GM12873 (cell line): ENCODE measurements around the gene ANKUB1.

Source experiments
- TF ChIP-seq, protein P1 (sequence below): IDR thresholded peaks from 2 replicates; pipeline ENCODE4 v1.5.1; 2012; ENCODE audit warnings: low read depth, mild to moderate bottlenecking, moderate library complexity, low read length, control low read depth; ENCODE audit not compliant: insufficient read depth; ENCODE audit errors: missing control alignments

The ANKUB1 gene

GRCh38 chr3:149806171-149806778 is 13.9 kb upstream of the ANKUB1 start:
- TF ChIP-seq, protein P1, sequence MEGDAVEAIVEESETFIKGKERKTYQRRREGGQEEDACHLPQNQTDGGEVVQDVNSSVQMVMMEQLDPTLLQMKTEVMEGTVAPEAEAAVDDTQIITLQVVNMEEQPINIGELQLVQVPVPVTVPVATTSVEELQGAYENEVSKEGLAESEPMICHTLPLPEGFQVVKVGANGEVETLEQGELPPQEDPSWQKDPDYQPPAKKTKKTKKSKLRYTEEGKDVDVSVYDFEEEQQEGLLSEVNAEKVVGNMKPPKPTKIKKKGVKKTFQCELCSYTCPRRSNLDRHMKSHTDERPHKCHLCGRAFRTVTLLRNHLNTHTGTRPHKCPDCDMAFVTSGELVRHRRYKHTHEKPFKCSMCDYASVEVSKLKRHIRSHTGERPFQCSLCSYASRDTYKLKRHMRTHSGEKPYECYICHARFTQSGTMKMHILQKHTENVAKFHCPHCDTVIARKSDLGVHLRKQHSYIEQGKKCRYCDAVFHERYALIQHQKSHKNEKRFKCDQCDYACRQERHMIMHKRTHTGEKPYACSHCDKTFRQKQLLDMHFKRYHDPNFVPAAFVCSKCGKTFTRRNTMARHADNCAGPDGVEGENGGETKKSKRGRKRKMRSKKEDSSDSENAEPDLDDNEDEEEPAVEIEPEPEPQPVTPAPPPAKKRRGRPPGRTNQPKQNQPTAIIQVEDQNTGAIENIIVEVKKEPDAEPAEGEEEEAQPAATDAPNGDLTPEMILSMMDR: no peak

GRCh38 chr3:149801639-149802038 is 9.3 kb upstream of the ANKUB1 start:
- TF ChIP-seq, protein P1: no peak

- TF ChIP-seq, protein P1: no peak
These were observed 8.8 kb upstream of the ANKUB1 start for GRCh38 chr3:149801195-149801594.

DNA sequence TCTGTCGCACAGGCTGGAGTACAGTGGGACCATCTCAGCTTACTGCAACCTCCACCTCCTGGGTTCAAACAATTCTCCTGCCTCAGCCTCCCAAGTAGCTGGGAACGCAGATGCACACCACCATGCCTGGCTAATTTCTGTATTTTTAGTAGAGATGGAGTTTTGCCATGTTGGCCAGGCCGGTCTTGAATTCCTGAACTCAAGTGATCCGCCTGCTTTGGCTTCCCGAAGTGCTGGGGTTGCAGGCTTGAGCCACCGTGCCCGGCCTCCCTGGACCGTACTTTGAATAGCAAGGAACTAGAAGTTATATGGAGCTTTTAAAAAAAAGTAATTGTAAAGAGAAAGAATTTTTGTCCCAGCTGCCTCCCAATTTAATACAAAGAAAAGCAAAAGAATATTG is 8.3 kb upstream of the ANKUB1 start:
- TF ChIP-seq, protein P1: no peak

DNA sequence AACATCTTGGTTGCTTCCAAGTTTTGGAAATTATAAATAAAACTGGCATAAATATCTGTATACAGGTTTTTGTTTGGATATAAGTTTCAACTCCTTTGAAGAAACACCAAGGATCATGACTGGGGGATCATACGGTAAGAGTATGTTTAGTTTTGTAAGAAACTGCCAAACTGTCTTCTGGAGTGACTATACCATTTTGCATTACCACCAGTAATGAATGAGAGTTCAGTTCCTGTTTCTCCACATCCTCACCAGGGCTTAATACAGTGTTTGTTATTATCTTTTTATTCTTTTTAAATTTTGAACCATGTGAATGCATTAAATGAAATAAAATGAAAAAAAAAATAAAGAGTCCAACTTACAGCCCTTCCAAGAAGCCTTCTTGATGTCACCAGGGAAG is 3.7 kb upstream of the ANKUB1 start:
- TF ChIP-seq, protein P1: no peak

DNA sequence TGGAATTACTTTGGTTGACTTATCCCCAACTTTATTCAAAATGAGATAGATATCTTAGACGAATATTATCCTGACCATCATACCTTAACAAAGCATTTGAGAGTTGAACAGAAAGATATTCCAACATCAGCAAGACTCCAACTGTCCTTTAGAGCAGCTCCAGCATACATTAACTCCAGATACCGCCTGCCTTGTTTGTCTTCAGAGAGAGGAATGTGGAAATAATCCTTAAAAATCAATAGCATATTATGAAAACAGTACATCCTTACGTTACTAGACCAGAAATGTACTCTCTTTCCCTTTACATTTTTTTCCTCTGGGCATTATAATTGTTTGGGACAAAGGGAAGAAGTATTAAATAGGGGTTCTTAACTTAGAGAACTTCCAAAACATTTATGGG is 1.7 kb downstream of the ANKUB1 start:
- TF ChIP-seq, protein P1: no peak

DNA sequence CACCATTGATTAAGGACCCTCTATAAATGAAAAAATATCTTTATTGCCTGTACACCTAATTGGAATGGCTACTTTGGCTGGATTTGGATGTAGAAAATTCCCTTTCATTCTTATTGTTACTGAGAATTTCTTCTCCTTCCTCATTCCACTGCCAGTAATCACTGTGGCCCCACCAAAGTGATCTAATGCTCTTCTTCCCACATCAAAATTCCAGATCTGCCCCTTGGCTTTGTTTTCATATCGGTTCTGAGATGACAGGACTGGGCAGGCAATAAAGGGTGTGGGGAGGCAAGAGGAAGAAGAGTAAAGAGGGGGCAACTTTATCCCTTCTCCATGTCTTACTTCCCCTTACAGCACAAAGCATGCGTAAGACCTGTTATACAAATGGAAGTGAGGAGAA is 2.1 kb downstream of the ANKUB1 start:
- TF ChIP-seq, protein P1: no peak
